HEK293 (cell line): Measurements from ENCODE around the gene PHETA2.

Source experiments
- AEBP2 ChIP-seq: fragments of 450-650 bp; formaldehyde crosslinking; IDR thresholded peaks from 2 replicates; pipeline ENCODE4 v1.5.1; 2016; ENCODE audit warnings: missing biosample characterization, missing genetic modification characterization, borderline replicate concordance
- SCRT1 ChIP-seq: fragments of 450-650 bp; formaldehyde crosslinking; IDR thresholded peaks from 2 replicates; pipeline ENCODE4 v1.5.1; 2016; ENCODE audit warnings: missing biosample characterization, missing genetic modification characterization, borderline replicate concordance
- SP3 ChIP-seq: fragments of 450-650 bp; formaldehyde crosslinking; IDR thresholded peaks from 2 replicates; pipeline ENCODE4 v1.5.1; 2016; ENCODE audit warnings: missing biosample characterization, missing genetic modification characterization
- TRIM28 ChIP-seq: IDR thresholded peaks from 2 replicates; pipeline ENCODE4 v1.6.1; 2011; ENCODE audit warnings: low read length, control low read depth, borderline replicate concordance
- ZBTB17 ChIP-seq: fragments of 450-650 bp; formaldehyde crosslinking; IDR thresholded peaks from 2 replicates; pipeline ENCODE4 v1.5.1; 2016; ENCODE audit warnings: missing biosample characterization, missing genetic modification characterization
- ZBTB48 ChIP-seq: fragments of 450-650 bp; formaldehyde crosslinking; IDR thresholded peaks from 2 replicates; pipeline ENCODE4 v1.5.1; 2016; ENCODE audit warnings: missing biosample characterization, missing genetic modification characterization
- ZIC2 ChIP-seq: fragments of 450-650 bp; formaldehyde crosslinking; IDR thresholded peaks from 2 replicates; pipeline ENCODE4 v1.5.1; 2016; ENCODE audit warnings: missing biosample characterization, missing genetic modification characterization
- ZNF16 ChIP-seq: fragments of 450-650 bp; formaldehyde crosslinking; IDR thresholded peaks from 2 replicates; pipeline ENCODE4 v1.5.1; 2016; ENCODE audit warnings: low read depth, missing biosample characterization, missing genetic modification characterization
- ZNF18 ChIP-seq: fragments of 450-650 bp; formaldehyde crosslinking; IDR thresholded peaks from 2 replicates; pipeline ENCODE4 v1.5.1; 2016; ENCODE audit warnings: missing biosample characterization, missing genetic modification characterization
- ZNF24 ChIP-seq: fragments of 450-650 bp; formaldehyde crosslinking; IDR thresholded peaks from 2 replicates; pipeline ENCODE4 v1.5.1; 2016; ENCODE audit warnings: missing biosample characterization, missing genetic modification characterization
- ZNF26 ChIP-seq: fragments of 450-650 bp; formaldehyde crosslinking; IDR thresholded peaks from 2 replicates; pipeline ENCODE4 v1.5.1; 2016; ENCODE audit warnings: missing biosample characterization, missing genetic modification characterization
- ZNF280C ChIP-seq: fragments of 450-650 bp; formaldehyde crosslinking; IDR thresholded peaks from 2 replicates; pipeline ENCODE4 v1.5.1; 2016; ENCODE audit warnings: missing biosample characterization, missing genetic modification characterization
- ZNF530 ChIP-seq: fragments of 450-650 bp; formaldehyde crosslinking; IDR thresholded peaks from 2 replicates; pipeline ENCODE4 v1.5.1; 2016; ENCODE audit warnings: low read depth, missing biosample characterization, missing genetic modification characterization
- ZNF561 ChIP-seq: fragments of 450-650 bp; IDR thresholded peaks from 2 replicates; pipeline ENCODE4 v1.5.1; 2018; ENCODE audit warnings: missing biosample characterization, missing genetic modification characterization, borderline replicate concordance
- ZNF571 ChIP-seq: fragments of 450-650 bp; formaldehyde crosslinking; IDR thresholded peaks from 2 replicates; pipeline ENCODE4 v1.5.0; 2017; ENCODE audit warnings: missing biosample characterization, missing genetic modification characterization
- ZNF600 ChIP-seq: fragments of 450-650 bp; formaldehyde crosslinking; IDR thresholded peaks from 2 replicates; pipeline ENCODE4 v1.5.1; 2016; ENCODE audit warnings: missing biosample characterization, missing genetic modification characterization
- ZNF658 ChIP-seq: fragments of 450-650 bp; formaldehyde crosslinking; IDR thresholded peaks from 2 replicates; pipeline ENCODE4; 2016; ENCODE audit warnings: missing biosample characterization, missing genetic modification characterization
- ZSCAN23 ChIP-seq: fragments of 450-650 bp; formaldehyde crosslinking; IDR thresholded peaks from 2 replicates; pipeline ENCODE4 v1.5.1; 2016; ENCODE audit warnings: missing biosample characterization, missing genetic modification characterization
- TF ChIP-seq, protein P1 (sequence below): IDR thresholded peaks from 2 replicates; pipeline ENCODE4 v1.6.1; 2011; ENCODE audit warnings: mild to moderate bottlenecking, low read depth, low read length, borderline replicate concordance
- TF ChIP-seq, protein P2 (sequence below): fragments of 450-650 bp; formaldehyde crosslinking; IDR thresholded peaks from 2 replicates; pipeline ENCODE4 v1.5.1; 2016; ENCODE audit warnings: missing biosample characterization, missing genetic modification characterization
- TF ChIP-seq, protein P3 (sequence below): fragments of 450-650 bp; formaldehyde crosslinking; IDR thresholded peaks from 2 replicates; pipeline ENCODE4 v1.5.1; 2016; ENCODE audit warnings: missing biosample characterization, missing genetic modification characterization
- TF ChIP-seq, protein P4 (sequence below): fragments of 450-650 bp; formaldehyde crosslinking; IDR thresholded peaks from 2 replicates; pipeline ENCODE4 v1.5.1; 2016; ENCODE audit warnings: missing biosample characterization, missing genetic modification characterization
- TF ChIP-seq, protein P5 (sequence below): fragments of 450-650 bp; formaldehyde crosslinking; IDR thresholded peaks from 2 replicates; pipeline ENCODE4 v1.5.1; 2016; ENCODE audit warnings: missing biosample characterization, missing genetic modification characterization

Gene PHETA2

DNA sequence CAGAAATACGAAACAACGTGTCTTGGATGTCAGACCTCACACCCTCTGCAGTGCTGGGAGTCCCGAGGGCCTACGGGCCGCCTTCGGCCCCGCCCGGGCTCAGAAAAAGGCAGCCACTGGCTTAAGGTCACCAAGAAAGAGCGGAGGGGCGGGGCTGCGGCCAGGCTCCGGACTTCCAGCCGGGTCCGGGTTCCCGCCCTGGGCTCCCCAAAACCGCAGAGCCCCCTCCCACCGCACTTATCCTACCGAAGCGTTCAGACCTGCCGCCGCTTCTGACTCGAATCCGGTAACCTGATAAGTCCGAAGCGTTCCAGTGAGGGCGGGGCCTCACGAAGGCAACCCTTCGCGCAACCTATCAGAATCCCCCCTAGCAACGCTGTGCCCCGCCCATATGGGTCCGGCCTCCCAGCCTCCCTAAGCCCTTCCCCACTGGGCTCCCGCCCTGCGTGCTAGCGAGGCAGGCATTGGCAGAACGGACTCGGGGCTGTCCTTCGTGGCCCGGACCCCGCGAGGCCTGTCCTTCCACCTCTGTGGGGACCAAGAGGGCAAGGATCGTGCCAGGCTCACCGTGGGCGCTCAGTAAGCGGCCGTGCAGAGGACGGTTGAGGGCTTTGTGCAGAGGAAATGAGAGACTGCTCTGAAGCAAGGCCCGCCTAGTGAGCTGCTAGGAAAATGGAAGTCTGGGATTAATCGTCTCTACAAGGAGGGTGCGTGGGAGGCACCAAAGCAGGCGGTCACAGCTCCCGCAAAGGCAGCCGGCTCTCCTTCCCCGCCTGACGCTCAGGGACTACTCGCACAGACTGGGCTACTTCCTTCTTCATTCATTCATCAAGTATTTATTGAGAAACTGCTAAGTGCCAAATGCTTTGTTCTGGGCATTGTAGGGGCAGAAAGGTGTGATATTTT, 3.3 kb upstream of the PHETA2 start, which contains the start of gene NAGA (continued):
- 0 out of 2 replicates have a peak, but pooled peaks have one; percentile 52 for TF ChIP-seq TRIM28
- TF ChIP-seq, protein P1, sequence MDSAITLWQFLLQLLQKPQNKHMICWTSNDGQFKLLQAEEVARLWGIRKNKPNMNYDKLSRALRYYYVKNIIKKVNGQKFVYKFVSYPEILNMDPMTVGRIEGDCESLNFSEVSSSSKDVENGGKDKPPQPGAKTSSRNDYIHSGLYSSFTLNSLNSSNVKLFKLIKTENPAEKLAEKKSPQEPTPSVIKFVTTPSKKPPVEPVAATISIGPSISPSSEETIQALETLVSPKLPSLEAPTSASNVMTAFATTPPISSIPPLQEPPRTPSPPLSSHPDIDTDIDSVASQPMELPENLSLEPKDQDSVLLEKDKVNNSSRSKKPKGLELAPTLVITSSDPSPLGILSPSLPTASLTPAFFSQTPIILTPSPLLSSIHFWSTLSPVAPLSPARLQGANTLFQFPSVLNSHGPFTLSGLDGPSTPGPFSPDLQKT, result no peak
- TF ChIP-seq, protein P2, sequence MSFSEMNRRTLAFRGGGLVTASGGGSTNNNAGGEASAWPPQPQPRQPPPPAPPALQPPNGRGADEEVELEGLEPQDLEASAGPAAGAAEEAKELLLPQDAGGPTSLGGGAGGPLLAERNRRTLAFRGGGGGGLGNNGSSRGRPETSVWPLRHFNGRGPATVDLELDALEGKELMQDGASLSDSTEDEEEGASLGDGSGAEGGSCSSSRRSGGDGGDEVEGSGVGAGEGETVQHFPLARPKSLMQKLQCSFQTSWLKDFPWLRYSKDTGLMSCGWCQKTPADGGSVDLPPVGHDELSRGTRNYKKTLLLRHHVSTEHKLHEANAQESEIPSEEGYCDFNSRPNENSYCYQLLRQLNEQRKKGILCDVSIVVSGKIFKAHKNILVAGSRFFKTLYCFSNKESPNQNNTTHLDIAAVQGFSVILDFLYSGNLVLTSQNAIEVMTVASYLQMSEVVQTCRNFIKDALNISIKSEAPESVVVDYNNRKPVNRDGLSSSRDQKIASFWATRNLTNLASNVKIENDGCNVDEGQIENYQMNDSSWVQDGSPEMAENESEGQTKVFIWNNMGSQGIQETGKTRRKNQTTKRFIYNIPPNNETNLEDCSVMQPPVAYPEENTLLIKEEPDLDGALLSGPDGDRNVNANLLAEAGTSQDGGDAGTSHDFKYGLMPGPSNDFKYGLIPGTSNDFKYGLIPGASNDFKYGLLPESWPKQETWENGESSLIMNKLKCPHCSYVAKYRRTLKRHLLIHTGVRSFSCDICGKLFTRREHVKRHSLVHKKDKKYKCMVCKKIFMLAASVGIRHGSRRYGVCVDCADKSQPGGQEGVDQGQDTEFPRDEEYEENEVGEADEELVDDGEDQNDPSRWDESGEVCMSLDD (tag by site-specific recombination), result peak; percentile 78; the same call in 1 of the 2 replicates
- TF ChIP-seq ZNF600, result peak; percentile 97
- TF ChIP-seq ZNF26, result no peak
- no peak for TF ChIP-seq ZNF571 (tag by site-specific recombination)
- no peak for TF ChIP-seq ZSCAN23 (tag by site-specific recombination)
- TF ChIP-seq, protein P3, sequence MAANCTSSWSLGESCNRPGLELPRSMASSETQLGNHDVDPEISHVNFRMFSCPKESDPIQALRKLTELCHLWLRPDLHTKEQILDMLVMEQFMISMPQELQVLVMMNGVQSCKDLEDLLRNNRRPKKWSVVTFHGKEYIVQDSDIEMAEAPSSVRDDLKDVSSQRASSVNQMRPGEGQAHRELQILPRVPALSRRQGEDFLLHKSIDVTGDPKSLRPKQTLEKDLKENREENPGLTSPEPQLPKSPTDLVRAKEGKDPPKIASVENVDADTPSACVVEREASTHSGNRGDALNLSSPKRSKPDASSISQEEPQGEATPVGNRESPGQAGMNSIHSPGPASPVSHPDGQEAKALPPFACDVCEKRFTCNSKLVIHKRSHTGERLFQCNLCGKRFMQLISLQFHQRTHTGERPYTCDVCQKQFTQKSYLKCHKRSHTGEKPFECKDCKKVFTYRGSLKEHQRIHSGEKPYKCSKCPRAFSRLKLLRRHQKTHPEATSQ (tag by site-specific recombination), result no peak
- TF ChIP-seq ZNF18 (tag by site-specific recombination), result no peak
- TF ChIP-seq ZNF16, result no peak
- no peak for TF ChIP-seq ZNF658 (tag by site-specific recombination)
- TF ChIP-seq ZNF24, result no peak
- no peak for TF ChIP-seq SCRT1 (tag by site-specific recombination)
- 0 out of 2 replicates have a peak, but pooled peaks have one; percentile 42 for TF ChIP-seq ZNF561 (tag by site-specific recombination)
- TF ChIP-seq, protein P4, sequence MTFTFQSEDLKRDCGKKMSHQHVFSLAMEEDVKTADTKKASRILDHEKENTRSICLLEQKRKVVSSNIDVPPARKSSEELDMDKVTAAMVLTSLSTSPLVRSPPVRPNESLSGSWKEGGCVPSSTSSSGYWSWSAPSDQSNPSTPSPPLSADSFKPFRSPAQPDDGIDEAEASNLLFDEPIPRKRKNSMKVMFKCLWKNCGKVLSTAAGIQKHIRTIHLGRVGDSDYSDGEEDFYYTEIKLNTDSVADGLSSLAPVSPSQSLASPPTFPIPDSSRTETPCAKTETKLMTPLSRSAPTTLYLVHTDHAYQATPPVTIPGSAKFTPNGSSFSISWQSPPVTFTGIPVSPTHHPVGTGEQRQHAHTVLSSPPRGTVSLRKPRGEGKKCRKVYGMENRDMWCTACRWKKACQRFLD, result no peak
- TF ChIP-seq ZNF280C (tag by site-specific recombination), result no peak
- peak; percentile 16; the same call in 1 of the 2 replicates for TF ChIP-seq ZBTB48 (tag by site-specific recombination)
- peak; percentile 94 for TF ChIP-seq ZBTB17 (tag by site-specific recombination)
- TF ChIP-seq AEBP2 (tag by site-specific recombination), result no peak
- no peak for TF ChIP-seq ZNF530
- peak; percentile 73 for TF ChIP-seq ZIC2 (tag by site-specific recombination)
- TF ChIP-seq SP3, result peak; percentile 92
- TF ChIP-seq, protein P5, sequence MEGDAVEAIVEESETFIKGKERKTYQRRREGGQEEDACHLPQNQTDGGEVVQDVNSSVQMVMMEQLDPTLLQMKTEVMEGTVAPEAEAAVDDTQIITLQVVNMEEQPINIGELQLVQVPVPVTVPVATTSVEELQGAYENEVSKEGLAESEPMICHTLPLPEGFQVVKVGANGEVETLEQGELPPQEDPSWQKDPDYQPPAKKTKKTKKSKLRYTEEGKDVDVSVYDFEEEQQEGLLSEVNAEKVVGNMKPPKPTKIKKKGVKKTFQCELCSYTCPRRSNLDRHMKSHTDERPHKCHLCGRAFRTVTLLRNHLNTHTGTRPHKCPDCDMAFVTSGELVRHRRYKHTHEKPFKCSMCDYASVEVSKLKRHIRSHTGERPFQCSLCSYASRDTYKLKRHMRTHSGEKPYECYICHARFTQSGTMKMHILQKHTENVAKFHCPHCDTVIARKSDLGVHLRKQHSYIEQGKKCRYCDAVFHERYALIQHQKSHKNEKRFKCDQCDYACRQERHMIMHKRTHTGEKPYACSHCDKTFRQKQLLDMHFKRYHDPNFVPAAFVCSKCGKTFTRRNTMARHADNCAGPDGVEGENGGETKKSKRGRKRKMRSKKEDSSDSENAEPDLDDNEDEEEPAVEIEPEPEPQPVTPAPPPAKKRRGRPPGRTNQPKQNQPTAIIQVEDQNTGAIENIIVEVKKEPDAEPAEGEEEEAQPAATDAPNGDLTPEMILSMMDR (tag by site-specific recombination), result no peak
